Adrenal gland (tissue), 12 donors: ENCODE measurements around the gene IYD. TPM values are rescaled to one million over a fixed set of nuclear protein-coding genes. Genes with fewer than 3 reads are reported as not detected.

Experiments used
- DNase-seq, 7 donors: peaks; one replicate each; pipeline ENCODE4 v3.0.0-alpha.2; 2019 to 2020
- H3K27ac ChIP-seq, 5 donors: fragments of 200-600 bp; sonication (generic) in 4 of 5; 1 replicate in 3 of 5; 2 replicates in 2 of 5; pipeline versions ENCODE4 v1.5.1 to v1.8.0; 2016 to 2020; ENCODE audit warnings: mild to moderate bottlenecking in 1 of 5
- H3K27me3 ChIP-seq: fragments of 200-600 bp; 2 replicates; pipeline ENCODE4 v1.8.0; 2021
- H3K36me3 ChIP-seq, 2 donors: fragments of 200-600 bp; replicated peaks in 1 of 2; 1 replicate in 1 of 2; 2 replicates in 1 of 2; pipeline versions ENCODE4 v1.5.1 to v1.8.0; 2018 to 2022
- H3K4me1 ChIP-seq, 2 donors: fragments of 200-600 bp; replicated peaks in 1 of 2; 1 replicate in 1 of 2; 2 replicates in 1 of 2; pipeline versions ENCODE4 v1.5.1 to v1.8.0; 2018 to 2021
- H3K4me3 ChIP-seq, 4 donors: fragments of 200-600 bp; sonication (generic) in 3 of 4; one replicate each; pipeline ENCODE4 v1.5.1; 2016 to 2018
- H3K9me3 ChIP-seq, 3 donors: fragments of 200-600 bp; sonication (generic) in 1 of 3; replicated peaks in 1 of 3; 1 replicate in 2 of 3; 2 replicates in 1 of 3; pipeline versions ENCODE4 v1.5.1 to v1.8.0; 2016 to 2021
- CTCF ChIP-seq, 6 experiments: fragments of 450-650 bp in 4 of 6; fragments of 200-600 bp in 2 of 6; sonication (generic) in 1 of 6; IDR thresholded peaks; 1 replicate in 5 of 6; 2 replicates in 1 of 6; pipeline versions ENCODE4 v1.5.1 to v1.8.0; 2016 to 2021; ENCODE audit warnings: antibody characterized with exemption in 6 of 6, mild to moderate bottlenecking in 2 of 6, moderate library complexity in 1 of 6
- POLR2A ChIP-seq, 2 donors: fragments of 450-650 bp; IDR thresholded peaks; one replicate each; pipeline ENCODE4 v1.6.1; 2017; ENCODE audit warnings: antibody characterized with exemption in 2 of 2, mild to moderate bottlenecking in 2 of 2, moderate library complexity in 1 of 2
- WGBS, 4 donors: extraction: QIAGEN DNeasy Blood & Tissue Kit in 2 of 4; methylation state at CpG; one replicate each; pipeline versions ENCODE4 v1.1.5 to v1.1.7; 2013 to 2017; 5-methylcytosine and 5-hydroxymethylcytosine counted together
- intact Hi-C, 2 donors: fragments of 100-400 bp; cut with DNase I; formaldehyde crosslinking; loops; one replicate each; pipeline versions ENCODE4 v1.14.1 to v1.15.0; 2022 to 2023
- polyA plus RNA-seq, 3 donors: library from polyadenylated mRNA; stranded (reverse); fragments of 200-250 nt in 2 of 3; fragments of 350-450 nt in 1 of 3; fragmentation: Illumina TruSeq in 1 of 3; extraction: RNeasy Lipid Tissue Mini Kit (QIAGEN cat#74804) in 1 of 3; gene quantifications; one replicate each; pipeline ENCODE4 v1.2.3, GENCODE V29; 2013 to 2014
- total RNA-seq, 9 donors: library from RNA; depleted of rRNA in 4 of 9; stranded (reverse); fragments of >200 nt in 4 of 9; fragments of 120-200 nt in 1 of 9; fragmentation: NEBNext Ultra II Directional in 1 of 9; extraction: Animal tissue kit (Norgen Biotek cat#: 25700) in 1 of 9; gene quantifications; one replicate each; pipeline versions ENCODE4 v1.1.0 to v1.2.4, GENCODE V29; 2013 to 2023
- donor health status: healthy with polysubstance abuse.
- donor health status: Bipolar disorder and iron deficiency.
- donor health status: DM: yes; HTN: yes; CAD: no.
- donor health status: DM: no; HTN: no; CAD: no.
- donor health status: DM: no; HTN: no; CAD: no.
- donor health status: DM: yes; HTN: yes; CAD: no.

Gene IYD
- total and polyA plus RNA-seq, 12 donors: 0.04 to 0.95 TPM; not detected in 10

GRCh38 chr6:150369408-150369807 lies 596 bp downstream of the IYD start:
- no peak for DNase-seq
- Histone ChIP-seq H3K4me1 (no peaks in the 10 kb centered on the region), H3K36me3 (no peaks in the 10 kb centered on the region), H3K27ac (no peak overlapping the region), H3K9me3 (no peaks in the 10 kb centered on the region), H3K4me3 (no peak overlapping the region), H3K27me3 (no peaks in the 10 kb centered on the region)
- intact Hi-C loops: no loop called here
- no peak for TF ChIP-seq CTCF (IDR thresholded peaks at IDR 0.05)
- no peak for TF ChIP-seq POLR2A (IDR thresholded peaks at IDR 0.05)
- WGBS, 4 donors: 77 to 84% (median 80%) methylated on average over 2 of the region's 2 CpGs

- 69 to 88% (median 78%) methylated on average over 10 to 12 of the region's 12 CpGs for WGBS, 4 donors
- TF ChIP-seq POLR2A (IDR thresholded peaks at IDR 0.05): no peak
- no peak for TF ChIP-seq CTCF (IDR thresholded peaks at IDR 0.05)
These were observed 1.3 kb downstream of the IYD start for GRCh38 chr6:150370112-150370511.

GRCh38 chr6:150371356-150371755 lies 2.5 kb downstream of the IYD start:
- Histone ChIP-seq H3K4me1 (no peaks in the 10 kb centered on the region), H3K36me3 (no peaks in the 10 kb centered on the region), H3K4me3 (no peak overlapping the region), H3K9me3 (no peaks in the 10 kb centered on the region), H3K27ac (no peak overlapping the region), H3K27me3 (no peaks in the 10 kb centered on the region)
- intact Hi-C loops: no loop called here
- TF ChIP-seq POLR2A (IDR thresholded peaks at IDR 0.05) (no peak), CTCF (IDR thresholded peaks at IDR 0.05) (no peak)
- WGBS, 4 donors: 76 to 84% (median 79%) methylated on average over 2 of the region's 2 CpGs
- no peak for DNase-seq

More at GRCh38 chr6:150370112-150370511, 1.3 kb downstream of the IYD start:
- no peaks in the 10 kb centered on the region for H3K27me3 ChIP-seq
- no peaks in the 10 kb centered on the region for H3K9me3 ChIP-seq
- no peak for DNase-seq
- H3K4me1 ChIP-seq: no peaks in the 10 kb centered on the region
- no peak overlapping the region for H3K4me3 ChIP-seq
- H3K36me3 ChIP-seq: no peaks in the 10 kb centered on the region
- H3K27ac ChIP-seq: no peak overlapping the region
- intact Hi-C loops: no loop called here

- TF ChIP-seq POLR2A (IDR thresholded peaks at IDR 0.05) (no peak), CTCF (IDR thresholded peaks at IDR 0.05) (no peak)
- Histone ChIP-seq H3K4me1 (no peaks in the 10 kb centered on the region), H3K9me3 (no peaks in the 10 kb centered on the region), H3K36me3 (no peaks in the 10 kb centered on the region), H3K4me3 (no peak overlapping the region), H3K27me3 (no peaks in the 10 kb centered on the region), H3K27ac (no peak overlapping the region)
- 69 to 100% (median 81%) methylated on average over 1 of the region's 1 CpG for WGBS, 4 donors
- intact Hi-C loops: no loop called here
- no peak for DNase-seq
These were observed 3.2 kb downstream of the IYD start for GRCh38 chr6:150372051-150372450.
